Adrenal gland (tissue), 5 donors: Measurements from ENCODE around the gene TMA7.

Source experiments
- CTCF ChIP-seq, 6 experiments: fragments of 450-650 bp in 4 of 6; fragments of 200-600 bp in 2 of 6; sonication (generic) in 1 of 6; IDR thresholded peaks; 1 replicate in 5 of 6; 2 replicates in 1 of 6; pipeline versions ENCODE4 v1.5.1 to v1.8.0; 2016 to 2021; ENCODE audit warnings: antibody characterized with exemption in 6 of 6, mild to moderate bottlenecking in 2 of 6, moderate library complexity in 1 of 6
- POLR2A ChIP-seq, 2 donors: fragments of 450-650 bp; IDR thresholded peaks; one replicate each; pipeline ENCODE4 v1.6.1; 2017; ENCODE audit warnings: antibody characterized with exemption in 2 of 2, mild to moderate bottlenecking in 2 of 2, moderate library complexity in 1 of 2
- donor health status: DM: no; HTN: no; CAD: no.

- TF ChIP-seq CTCF (IDR thresholded peaks at IDR 0.05) (no peak), POLR2A (IDR thresholded peaks at IDR 0.05) (no peak)
Measured at GRCh38 chr3:48472673-48472922, 32.5 kb downstream of the TMA7 start.
